Keratinocyte (primary cell): ENCODE data around the gene RNASE8. TPM values are rescaled to one million over a fixed set of nuclear protein-coding genes. Genes with fewer than 3 reads are reported as not detected.

Experiments used
- DNase-seq: peaks from one replicate; pipeline ENCODE4 v3.0.0-alpha.2; 2011; ENCODE audit warnings: low read depth, missing footprints, low spot score
- FAIRE-seq: peaks from 2 replicates; lab custom pipeline; 2011; peaks lifted over from hg19 to GRCh38; lab: Jason Lieb, UNC
- H2AFZ ChIP-seq: 2 replicates; pipeline ENCODE4 v1.6.0; 2012; ENCODE audit warnings: low read length, control low read depth, inconsistent platforms; ENCODE audit not compliant: control insufficient read depth
- H3K27ac ChIP-seq: 2 replicates; pipeline ENCODE4 v1.5.1; 2011; ENCODE audit warnings: low read length; ENCODE audit not compliant: control insufficient read depth, insufficient read depth
- H3K27me3 ChIP-seq: 3 replicates; pipeline ENCODE4 v1.6.0; 2011; ENCODE audit warnings: low read length; ENCODE audit not compliant: control insufficient read depth, insufficient read depth; ENCODE audit errors: extremely low read depth
- H3K36me3 ChIP-seq, 2 experiments: 2 replicates in 1 of 2; 3 replicates in 1 of 2; pipeline ENCODE4 v1.5.1; 2011; ENCODE audit warnings: low read length in 2 of 2, mild to moderate bottlenecking in 1 of 2; ENCODE audit not compliant: control insufficient read depth in 2 of 2, insufficient read depth in 2 of 2; ENCODE audit errors: extremely low read depth in 1 of 2
- H3K4me1 ChIP-seq: 3 replicates; pipeline ENCODE4 v1.5.1; 2011; ENCODE audit warnings: low read length; ENCODE audit not compliant: control insufficient read depth, insufficient read depth; ENCODE audit errors: extremely low read depth
- H3K4me2 ChIP-seq: 3 replicates; pipeline ENCODE4 v1.6.0; 2011; ENCODE audit warnings: low read depth, low read length; ENCODE audit not compliant: control insufficient read depth, insufficient read depth; ENCODE audit errors: extremely low read depth
- H3K4me3 ChIP-seq, 3 experiments: fragments of 200-600 bp in 1 of 3; sonication (generic) in 1 of 3; 2 replicates in 2 of 3; 3 replicates in 1 of 3; pipeline ENCODE4 v1.5.1; 2011 to 2016; ENCODE audit warnings: low read length in 3 of 3, mild to moderate bottlenecking in 3 of 3, control low read depth in 2 of 3, inconsistent platforms in 1 of 3, low read depth in 1 of 3, mixed read lengths in 1 of 3, mixed run types in 1 of 3, moderate library complexity in 1 of 3; ENCODE audit not compliant: control insufficient read depth in 2 of 3, insufficient read depth in 2 of 3; ENCODE audit errors: extremely low read depth in 1 of 3
- H3K79me2 ChIP-seq: 2 replicates; pipeline ENCODE4 v1.6.0; 2012; ENCODE audit warnings: low read length; ENCODE audit not compliant: control insufficient read depth, insufficient read depth
- H3K9ac ChIP-seq: 3 replicates; pipeline ENCODE4 v1.6.0; 2011; ENCODE audit warnings: low read length; ENCODE audit not compliant: control insufficient read depth, insufficient read depth; ENCODE audit errors: extremely low read depth
- H3K9me1 ChIP-seq: 3 replicates; pipeline ENCODE4 v1.6.0; 2011; ENCODE audit warnings: low read length; ENCODE audit not compliant: control insufficient read depth, insufficient read depth; ENCODE audit errors: extremely low read depth
- H3K9me3 ChIP-seq: 2 replicates; pipeline ENCODE4 v1.5.1; 2012; ENCODE audit warnings: low read depth, low read length; ENCODE audit not compliant: control insufficient read depth
- H4K20me1 ChIP-seq: 3 replicates; pipeline ENCODE4 v1.6.0; 2011; ENCODE audit warnings: low read length; ENCODE audit not compliant: control insufficient read depth, insufficient read depth; ENCODE audit errors: extremely low read depth
- EZH2 ChIP-seq: IDR thresholded peaks from one replicate; pipeline ENCODE4 v1.6.1; 2012; ENCODE audit warnings: inconsistent platforms, mild to moderate bottlenecking, low read length, moderate library complexity
- dilution Hi-C: fragments of 300-500 bp; cut with MboI; formaldehyde crosslinking; loops from one replicate; pipeline ENCODE4 v1.7.0; 2020; ENCODE audit warnings: low sequenced_read_pairs; ENCODE audit not compliant: extremely low pct_ligation_motif_present
- polyA plus RNA-seq, 5 experiments: library from polyadenylated mRNA; depleted of rRNA in 3 of 5; stranded (reverse) in 3 of 5; stranded (forward) in 1 of 5; unstranded in 1 of 5; fragments of >200 nt; gene quantifications; 1 replicate in 1 of 5; 2 replicates in 3 of 5; 3 replicates in 1 of 5; pipeline versions ENCODE4 v1.2.1 to v1.2.3, GENCODE V29; 2011 to 2012; ENCODE audit warnings: missing spikeins in 2 of 5, low read depth in 1 of 5, low replicate concordance in 1 of 5
- TF ChIP-seq, protein P1 (sequence below), 3 experiments: IDR thresholded peaks in 1 of 3; conservative IDR thresholded peaks in 1 of 3; optimal IDR thresholded peaks in 1 of 3; 2 replicates in 2 of 3; 3 replicates in 1 of 3; pipeline versions ENCODE3 to v1.5.1; 2011; ENCODE audit warnings: low read length in 3 of 3, mild to moderate bottlenecking in 3 of 3, moderate library complexity in 2 of 3, control low read depth in 1 of 3, inconsistent platforms in 1 of 3; ENCODE audit not compliant: insufficient read depth in 2 of 3; ENCODE audit errors: extremely low read depth in 1 of 3

RNASE8 gene
- polyA plus RNA-seq, 1 donor (not counting 4 experiments of a cell fraction or from before 2014, with no cell fraction given), result not detected

DNA sequence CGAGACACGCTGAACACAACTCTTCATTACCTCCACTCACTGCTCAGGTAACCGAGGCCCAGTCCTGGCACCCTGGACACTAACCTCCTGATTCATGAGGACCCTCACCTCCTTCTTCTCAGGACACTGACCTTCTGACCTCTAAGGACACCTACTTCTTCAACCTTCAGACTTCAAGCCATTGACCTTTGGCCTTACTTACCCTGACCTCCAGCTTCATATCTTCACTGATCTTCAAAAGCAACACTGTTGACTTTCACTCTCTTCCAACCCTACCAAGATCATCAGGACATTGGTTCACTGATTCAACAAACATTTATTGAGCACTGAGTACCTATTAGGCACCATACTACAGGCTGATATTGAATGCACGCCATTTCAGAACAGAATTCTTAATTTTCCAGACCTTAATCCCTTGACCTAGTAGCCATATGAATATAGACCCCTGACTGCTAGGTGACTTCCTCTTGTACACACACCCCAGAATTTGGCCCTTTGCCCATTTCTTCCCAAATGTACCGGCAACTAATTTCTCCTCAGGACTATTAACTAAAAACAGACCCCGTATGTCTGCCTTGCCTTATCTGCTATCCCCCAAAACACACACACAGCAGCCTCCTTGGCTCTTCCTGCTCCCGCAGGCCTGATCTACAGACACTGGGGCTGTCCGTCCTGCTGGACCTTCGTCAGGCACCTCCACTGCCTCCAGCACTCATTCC, 18.3 kb downstream of the RNASE8 start:
- H3K9me1 ChIP-seq, result no peaks in the 10 kb centered on the region
- H3K79me2 ChIP-seq, result no peaks in the 10 kb centered on the region
- no peaks in the 10 kb centered on the region for H4K20me1 ChIP-seq
- no peak overlapping the region for H3K9ac ChIP-seq
- no peak overlapping the region for H2AFZ ChIP-seq
- no peak for FAIRE-seq
- H3K4me2 ChIP-seq, result no peak overlapping the region
- TF ChIP-seq, protein P1, sequence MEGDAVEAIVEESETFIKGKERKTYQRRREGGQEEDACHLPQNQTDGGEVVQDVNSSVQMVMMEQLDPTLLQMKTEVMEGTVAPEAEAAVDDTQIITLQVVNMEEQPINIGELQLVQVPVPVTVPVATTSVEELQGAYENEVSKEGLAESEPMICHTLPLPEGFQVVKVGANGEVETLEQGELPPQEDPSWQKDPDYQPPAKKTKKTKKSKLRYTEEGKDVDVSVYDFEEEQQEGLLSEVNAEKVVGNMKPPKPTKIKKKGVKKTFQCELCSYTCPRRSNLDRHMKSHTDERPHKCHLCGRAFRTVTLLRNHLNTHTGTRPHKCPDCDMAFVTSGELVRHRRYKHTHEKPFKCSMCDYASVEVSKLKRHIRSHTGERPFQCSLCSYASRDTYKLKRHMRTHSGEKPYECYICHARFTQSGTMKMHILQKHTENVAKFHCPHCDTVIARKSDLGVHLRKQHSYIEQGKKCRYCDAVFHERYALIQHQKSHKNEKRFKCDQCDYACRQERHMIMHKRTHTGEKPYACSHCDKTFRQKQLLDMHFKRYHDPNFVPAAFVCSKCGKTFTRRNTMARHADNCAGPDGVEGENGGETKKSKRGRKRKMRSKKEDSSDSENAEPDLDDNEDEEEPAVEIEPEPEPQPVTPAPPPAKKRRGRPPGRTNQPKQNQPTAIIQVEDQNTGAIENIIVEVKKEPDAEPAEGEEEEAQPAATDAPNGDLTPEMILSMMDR (optimal IDR thresholded peaks at IDR 0.05 in 1 of 3, IDR thresholded peaks at IDR 0.05 in 1 of 3, conservative IDR thresholded peaks at IDR 0.05 in 1 of 3; ENCODE audit: extremely low read depth in 1 of 3, insufficient read depth in 2 of 3, low read length in 3 of 3), result no peak
- TF ChIP-seq EZH2, result no peak
- no peak for DNase-seq
- peaks cover 8% of the 10 kb centered on the region in 2 experiments for H3K36me3 ChIP-seq
- no peak overlapping the region for H3K27ac ChIP-seq
- no peaks in the 10 kb centered on the region for H3K27me3 ChIP-seq
- H3K4me1 ChIP-seq, result peaks cover 10% of the 10 kb centered on the region
- no peak overlapping the region for H3K4me3 ChIP-seq
- dilution Hi-C loops, result no loop called here
- H3K9me3 ChIP-seq, result no peaks in the 10 kb centered on the region

DNA sequence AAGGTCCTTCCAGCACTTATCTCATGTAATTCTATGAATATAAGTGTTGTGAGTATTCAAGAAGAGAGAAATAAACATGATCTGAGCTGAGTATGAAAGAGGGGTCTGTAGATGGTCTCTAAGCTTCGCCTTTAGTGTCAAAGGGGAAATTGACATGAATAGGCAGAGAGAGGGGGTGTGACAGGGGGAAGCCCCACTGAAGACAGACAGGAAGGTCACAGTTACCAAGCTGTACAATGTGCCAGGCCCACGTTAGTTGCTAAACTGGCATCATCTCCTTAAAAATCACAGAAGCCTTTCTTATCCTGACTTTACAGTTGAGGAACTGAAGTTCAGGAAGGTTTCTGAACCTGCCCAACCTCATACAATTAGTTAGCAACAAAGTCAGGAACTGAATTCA, 20.1 kb downstream of the RNASE8 start:
- Histone ChIP-seq H3K36me3 (peaks cover 8 to 12% of the 10 kb centered on the region in 2 experiments), H3K27ac (no peak overlapping the region), H3K27me3 (no peaks in the 10 kb centered on the region), H3K9me3 (no peaks in the 10 kb centered on the region), H2AFZ (no peak overlapping the region), H3K79me2 (no peaks in the 10 kb centered on the region), H3K4me1 (no peaks in the 10 kb centered on the region), H3K9ac (no peak overlapping the region), H4K20me1 (no peaks in the 10 kb centered on the region), H3K4me3 (no peak overlapping the region), H3K9me1 (no peaks in the 10 kb centered on the region), H3K4me2 (no peak overlapping the region)
- FAIRE-seq, result no peak
- DNase-seq, result no peak
- dilution Hi-C loops, result no loop called here
- TF ChIP-seq, protein P1 (optimal IDR thresholded peaks at IDR 0.05 in 1 of 3, IDR thresholded peaks at IDR 0.05 in 1 of 3, conservative IDR thresholded peaks at IDR 0.05 in 1 of 3; ENCODE audit: extremely low read depth in 1 of 3, insufficient read depth in 2 of 3, low read length in 3 of 3), result no peak
- no peak for TF ChIP-seq EZH2
